Measurements from ENCODE around the gene SKOR2. TPM values are rescaled to one million over a fixed set of nuclear protein-coding genes. Genes with fewer than 3 reads are reported as not detected.

Gene SKOR2
- total and polyA plus RNA-seq, 2 of the 13 experiments (the other 11 are each of a cell fraction or from before 2014, with no cell fraction given) = not detected

GRCh38 chr18:47261902-47262300 is 10.4 kb upstream of the SKOR2 start:
- Histone ChIP-seq H3K27me3 (ENCODE audit: control insufficient read depth in 1 of 2, insufficient read depth in 2 of 2, low read length in 2 of 2) (peaks cover 1 to 13% of the 10 kb centered on the region in 2 experiments; a peak in 2 of 5 replicates), H3K4me2 (ENCODE audit: low read depth, low read length) (no peak overlapping the region), H3K4me1 (ENCODE audit: insufficient read depth, low read length) (no peaks in the 10 kb centered on the region), H3K36me3 (replicated peaks in 1 of 2; ENCODE audit: control insufficient read depth in 1 of 2, insufficient read depth in 2 of 2, low read length in 2 of 2) (no peaks in the 10 kb centered on the region), H3K27ac (ENCODE audit: extremely low read length, insufficient read depth, low read length) (no peak overlapping the region), H2AFZ (ENCODE audit: low read length) (no peak overlapping the region), H3K4me3 (replicated peaks in 1 of 3; ENCODE audit: insufficient read depth in 1 of 3, low read depth in 2 of 3, low read length in 3 of 3) (no peak overlapping the region), H4K20me1 (ENCODE audit: insufficient read depth, low read length) (no peaks in the 10 kb centered on the region; the same call in 1 of the 2 replicates), H3K9me3 (ENCODE audit: low read length) (no peaks in the 10 kb centered on the region), H3K9ac (ENCODE audit: insufficient read depth, low read depth, low read length) (no peak overlapping the region), H3K79me2 (ENCODE audit: insufficient read depth, low read length) (no peaks in the 10 kb centered on the region)
- FAIRE-seq = no peak
- TF ChIP-seq BRD4 (CRISPR knock-in tag; IDR thresholded peaks at IDR 0.05) (no peak), TFDP2 (CRISPR knock-in tag; IDR thresholded peaks at IDR 0.05) (no peak)
- in situ Hi-C loops (cut with HindIII; ENCODE audit: extremely low pct_ligation_motif_present, low pct_unique_long_range_greater_than_20kb) = no loop called here
- intact Hi-C loops (cut with micrococcal nuclease; ENCODE audit: unreplicated experiment) = no loop called here
- ChIA-PET CTCF (ENCODE audit: low intra/inter-chr PET ratio, low total read pairs) (no interaction called here), POLR2A (no interaction called here)
- no TSS peak for BruUV-seq (replicated peaks)
- WGBS (ENCODE audit: low lambda C conversion rate) = 36% methylated on average over 18 of the region's 19 CpGs
- no peak for DNase-seq (ENCODE audit: low spot score)
- ATAC-seq = no peak

- no peak overlapping the region for H3K27ac ChIP-seq (ENCODE audit: extremely low read length, insufficient read depth, low read length)
- H3K9me3 ChIP-seq (ENCODE audit: low read length) = no peaks in the 10 kb centered on the region
- FAIRE-seq = no peak
- H3K79me2 ChIP-seq (ENCODE audit: insufficient read depth, low read length) = no peaks in the 10 kb centered on the region
- no peak overlapping the region for H2AFZ ChIP-seq (ENCODE audit: low read length)
- peak; percentile 35; the same call in 1 of the 3 replicates for ATAC-seq
- peaks cover 1 to 13% of the 10 kb centered on the region in 2 experiments; a peak in 2 of 5 replicates for H3K27me3 ChIP-seq (ENCODE audit: control insufficient read depth in 1 of 2, insufficient read depth in 2 of 2, low read length in 2 of 2)
- in situ Hi-C loops (cut with HindIII; ENCODE audit: extremely low pct_ligation_motif_present, low pct_unique_long_range_greater_than_20kb) = no loop called here
- H3K4me3 ChIP-seq (replicated peaks in 1 of 3; ENCODE audit: insufficient read depth in 1 of 3, low read depth in 2 of 3, low read length in 3 of 3) = no peak overlapping the region
- no peak overlapping the region for H3K4me2 ChIP-seq (ENCODE audit: low read depth, low read length)
- H4K20me1 ChIP-seq (ENCODE audit: insufficient read depth, low read length) = no peaks in the 10 kb centered on the region; the same call in 1 of the 2 replicates
- H3K9ac ChIP-seq (ENCODE audit: insufficient read depth, low read depth, low read length) = no peak overlapping the region
- H3K36me3 ChIP-seq (replicated peaks in 1 of 2; ENCODE audit: control insufficient read depth in 1 of 2, insufficient read depth in 2 of 2, low read length in 2 of 2) = no peaks in the 10 kb centered on the region
- WGBS (ENCODE audit: low lambda C conversion rate) = 78% methylated on average over 60 of the region's 64 CpGs
- CTCF ChIA-PET (ENCODE audit: low intra/inter-chr PET ratio, low total read pairs) = no interaction called here
- no peak for DNase-seq (ENCODE audit: low spot score)
- POLR2A ChIA-PET = no interaction called here
- H3K4me1 ChIP-seq (ENCODE audit: insufficient read depth, low read length) = no peaks in the 10 kb centered on the region
- no TSS peak for BruUV-seq (replicated peaks)
- intact Hi-C loops (cut with micrococcal nuclease; ENCODE audit: unreplicated experiment) = no loop called here
- TF ChIP-seq NR3C1 (CRISPR knock-in tag; IDR thresholded peaks at IDR 0.05) = no peak
- TF ChIP-seq ZBED4 (CRISPR knock-in tag; IDR thresholded peaks at IDR 0.05; ENCODE audit: borderline replicate concordance) = no peak
- TF ChIP-seq FIP1L1 (IDR thresholded peaks at IDR 0.05; ENCODE audit: borderline replicate concordance, insufficient read depth, low read depth, low read length) = no peak
- no peak for TF ChIP-seq ZNF768 (CRISPR knock-in tag; IDR thresholded peaks at IDR 0.05)
- no peak for TF ChIP-seq SRSF1 (optimal IDR thresholded peaks at IDR 0.05; ENCODE audit: low read depth, low read length)
- TF ChIP-seq GRHL1 (CRISPR knock-in tag; conservative IDR thresholded peaks at IDR 0.05) = no peak
Observed at GRCh38 chr18:47260924-47261701, 9.7 kb upstream of the SKOR2 start.

Measured in HepG2 (cell line).